PC-9 (cell line): ENCODE data around the gene HEPH. TPM values are rescaled to one million over a fixed set of nuclear protein-coding genes. Genes with fewer than 3 reads are reported as not detected.
"Not testable (repeated sequence)": the region's sequence is repeated elsewhere in the genome, so short reads cannot be mapped to it uniquely, and the experiment has no call there.

ENCODE experiments used
- BruUV-seq: library from RNA; stranded (reverse); fragments of 400-500 nt; replicated peaks from 2 replicates; lab custom pipeline; 2021; lab: Mats Ljungman, UMichigan
- CTCF ChIA-PET: fragments of 300-600 bp; sonication (Branson Sonifier 250); formaldehyde crosslinking; loops from one replicate; lab custom pipeline; 2022; ENCODE audit warnings: antibody characterized with exemption; lab: Charles Lee
- POLR2A ChIA-PET: fragments of 300-600 bp; sonication (Branson Sonifier 250); formaldehyde crosslinking; loops from one replicate; lab custom pipeline; 2022; ENCODE audit warnings: antibody characterized with exemption; ENCODE audit not compliant: unreplicated experiment; lab: Charles Lee
- DNase-seq, 2 experiments: peaks; one replicate each; pipeline versions ENCODE4 v3.0.0 to v3.0.0-alpha.2; 2015 to 2022; ENCODE audit warnings: mixed read lengths in 1 of 2
- H2AFZ ChIP-seq: fragments of 200-600 bp; sonication (generic); 2 replicates; pipeline ENCODE4 v1.8.1; 2017; ENCODE audit warnings: antibody characterized with exemption
- H3F3A ChIP-seq: fragments of 200-600 bp; sonication (generic); 2 replicates; pipeline ENCODE4 v1.8.1; 2017; ENCODE audit warnings: antibody characterized with exemption, mild to moderate bottlenecking, low read depth; ENCODE audit not compliant: insufficient read depth
- H3K27ac ChIP-seq: fragments of 200-600 bp; sonication (generic); 2 replicates; pipeline ENCODE4 v1.6.1; 2016; ENCODE audit warnings: mixed run types
- H3K27me3 ChIP-seq: fragments of 200-600 bp; sonication (generic); 2 replicates; pipeline ENCODE4 v1.6.1; 2016; ENCODE audit warnings: low read depth, mixed run types; ENCODE audit not compliant: insufficient read depth
- H3K36me3 ChIP-seq: fragments of 200-600 bp; sonication (generic); 2 replicates; pipeline ENCODE4 v1.6.1; 2016; ENCODE audit warnings: low read depth, mixed run types
- H3K4me1 ChIP-seq: fragments of 200-600 bp; sonication (generic); replicated peaks from 2 replicates; pipeline ENCODE4 v1.6.1; 2016; ENCODE audit warnings: mixed run types; ENCODE audit not compliant: insufficient read depth
- H3K4me2 ChIP-seq: fragments of 200-600 bp; sonication (generic); 2 replicates; pipeline ENCODE4 v1.6.1; 2017; ENCODE audit warnings: mixed run types
- H3K4me3 ChIP-seq: fragments of 200-600 bp; sonication (generic); 2 replicates; pipeline ENCODE4 v1.6.1; 2016; ENCODE audit warnings: mixed run types
- H3K79me2 ChIP-seq: fragments of 200-600 bp; sonication (generic); 2 replicates; pipeline ENCODE4 v1.6.1; 2017; ENCODE audit warnings: low read depth, mixed run types
- H3K9me2 ChIP-seq: fragments of 200-600 bp; sonication (generic); 2 replicates; pipeline ENCODE4 v1.8.1; 2017; ENCODE audit warnings: mild to moderate bottlenecking; ENCODE audit not compliant: insufficient read depth
- H3K9me3 ChIP-seq: fragments of 200-600 bp; sonication (generic); 2 replicates; pipeline ENCODE4 v1.8.1; 2016; ENCODE audit warnings: low read depth; ENCODE audit not compliant: insufficient read depth
- H4K20me1 ChIP-seq: fragments of 200-600 bp; sonication (generic); 2 replicates; pipeline ENCODE4 v1.8.1; 2017; ENCODE audit not compliant: insufficient read depth
- CTCF ChIP-seq: fragments of 200-600 bp; sonication (generic); conservative IDR thresholded peaks from 2 replicates; pipeline ENCODE4 v1.6.1; 2017; ENCODE audit warnings: mixed run types, antibody characterized with exemption, mild to moderate bottlenecking, moderate library complexity
- EZH2 ChIP-seq: fragments of 200-600 bp; sonication (generic); IDR thresholded peaks from 2 replicates; pipeline ENCODE4 v1.8.0; 2017; ENCODE audit warnings: antibody characterized with exemption, low read depth
- intact Hi-C: fragments of 100-400 bp; cut with micrococcal nuclease; formaldehyde crosslinking; loops from one replicate; pipeline ENCODE4 v1.10.0; 2022; ENCODE audit not compliant: unreplicated experiment
- total RNA-seq: library from RNA; stranded (reverse); gene quantifications from 2 replicates; pipeline ENCODE4 v1.2.3, GENCODE V29; 2021

The HEPH gene
- total RNA-seq, 1 experiment from 2014 or later = not detected

DNA sequence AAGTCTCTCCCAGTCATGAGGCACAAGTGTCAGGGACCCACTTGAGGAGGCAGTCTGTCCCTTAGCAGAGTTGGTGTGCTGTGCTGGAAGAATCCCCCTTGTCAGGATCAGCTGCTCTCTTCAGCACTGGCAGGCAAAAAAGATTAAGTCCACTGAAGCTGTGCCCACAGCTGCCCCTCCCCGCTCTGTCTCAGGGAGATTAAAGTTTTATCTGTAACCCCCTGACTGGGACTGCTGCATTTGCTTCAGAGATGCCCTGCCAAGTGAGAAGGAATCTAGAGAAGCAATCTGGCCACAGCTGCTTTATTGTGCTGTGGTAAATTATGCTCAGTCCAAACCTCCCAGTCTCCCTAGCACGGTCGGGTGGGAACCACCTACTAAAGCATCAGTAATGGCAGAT, 37.4 kb upstream of the HEPH start:
- no peaks in the 10 kb centered on the region for H4K20me1 ChIP-seq
- no peak overlapping the region for H2AFZ ChIP-seq
- no peaks in the 10 kb centered on the region for H3K4me1 ChIP-seq
- H3K79me2 ChIP-seq = no peaks in the 10 kb centered on the region
- H3K36me3 ChIP-seq = no peaks in the 10 kb centered on the region
- no peaks in the 10 kb centered on the region for H3K9me3 ChIP-seq
- CTCF ChIA-PET = no interaction called here
- no TSS peak for BruUV-seq
- no peaks in the 10 kb centered on the region for H3K27me3 ChIP-seq
- TF ChIP-seq CTCF (no peak), EZH2 (no peak)
- no peaks in the 10 kb centered on the region for H3F3A ChIP-seq
- intact Hi-C loops = no loop called here
- H3K9me2 ChIP-seq = no peaks in the 10 kb centered on the region
- H3K4me2 ChIP-seq = no peak overlapping the region
- no peak overlapping the region for H3K27ac ChIP-seq
- POLR2A ChIA-PET = no interaction called here
- no peak for DNase-seq
- no peak overlapping the region for H3K4me3 ChIP-seq

GRCh38 chrX:66130469-66130868, 33.6 kb upstream of the HEPH start:
- no peaks in the 10 kb centered on the region for H3K9me2 ChIP-seq
- ChIA-PET POLR2A (no interaction called here), CTCF (no interaction called here)
- no peaks in the 10 kb centered on the region for H3K79me2 ChIP-seq
- no peak overlapping the region for H3K4me3 ChIP-seq
- no peaks in the 10 kb centered on the region for H3K36me3 ChIP-seq
- intact Hi-C loops = no loop called here
- no peak overlapping the region for H2AFZ ChIP-seq
- no peaks in the 10 kb centered on the region for H3K9me3 ChIP-seq
- DNase-seq = no peak
- H3K27ac ChIP-seq = no peak overlapping the region
- H3K4me2 ChIP-seq = no peak overlapping the region
- H4K20me1 ChIP-seq = no peaks in the 10 kb centered on the region
- no peaks in the 10 kb centered on the region for H3F3A ChIP-seq
- H3K4me1 ChIP-seq = no peaks in the 10 kb centered on the region
- BruUV-seq = no TSS peak
- H3K27me3 ChIP-seq = no peaks in the 10 kb centered on the region
- no peak for TF ChIP-seq EZH2
- no peak for TF ChIP-seq CTCF

- H3K9me3 ChIP-seq, intact Hi-C loops, H3K4me1 ChIP-seq, H3K9me2 ChIP-seq, H3K27me3 ChIP-seq, H2AFZ ChIP-seq, BruUV-seq, H3K4me2 ChIP-seq, H3K27ac ChIP-seq, H4K20me1 ChIP-seq, H3F3A ChIP-seq, H3K79me2 ChIP-seq, H3K4me3 ChIP-seq, CTCF ChIA-PET, DNase-seq, H3K36me3 ChIP-seq, POLR2A ChIA-PET: not testable (repeated sequence)
Measured at GRCh38 chrX:66135284-66135683, 28.8 kb upstream of the HEPH start.

DNA sequence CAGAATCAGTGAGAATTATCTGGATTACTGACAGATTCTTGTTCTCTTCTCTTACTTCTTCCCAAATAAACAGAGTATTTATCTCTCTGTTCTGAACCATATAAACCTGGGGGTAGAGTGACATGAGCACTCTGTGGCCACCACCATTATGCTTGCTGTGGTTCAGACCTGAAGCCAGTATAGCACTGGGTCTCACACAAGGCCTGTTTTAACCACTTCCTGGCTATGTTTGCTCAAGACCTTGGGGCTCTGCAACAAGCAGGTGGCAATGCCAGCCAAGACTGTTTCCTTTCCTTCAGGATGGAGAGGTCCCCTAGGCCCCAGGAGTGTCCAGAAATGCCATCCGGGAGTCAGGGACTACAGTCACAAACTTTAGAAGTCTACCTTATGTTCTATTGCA, 21.7 kb upstream of the HEPH start:
- BruUV-seq = no TSS peak
- CTCF ChIA-PET = no interaction called here
- Histone ChIP-seq H4K20me1 (no peaks in the 10 kb centered on the region), H3K4me3 (no peak overlapping the region), H3K27ac (no peak overlapping the region), H3K79me2 (no peaks in the 10 kb centered on the region), H3K4me1 (no peaks in the 10 kb centered on the region), H3K36me3 (no peaks in the 10 kb centered on the region), H3K9me3 (no peaks in the 10 kb centered on the region), H3K27me3 (no peaks in the 10 kb centered on the region), H3F3A (no peaks in the 10 kb centered on the region), H3K4me2 (no peak overlapping the region), H2AFZ (no peak overlapping the region), H3K9me2 (no peaks in the 10 kb centered on the region)
- DNase-seq = no peak
- intact Hi-C loops = no loop called here
- POLR2A ChIA-PET = no interaction called here
- TF ChIP-seq EZH2 (no peak), CTCF (no peak)
